ENCODE measurements around the gene LPCAT1. TPM values are rescaled to one million over a fixed set of nuclear protein-coding genes. Genes with fewer than 3 reads are reported as not detected.

LPCAT1 gene
- total and polyA plus RNA-seq, 10 of the 15 experiments (the other 5 are each of a cell fraction or from before 2014, with no cell fraction given) = 2.3 to 109 (median 72.7) TPM

- TF ChIP-seq ZBTB33 (IDR thresholded peaks at IDR 0.05) (no peak), KDM1A (IDR thresholded peaks at IDR 0.05; ENCODE audit: borderline replicate concordance) (no peak), MTA3 (IDR thresholded peaks at IDR 0.05; ENCODE audit: borderline replicate concordance, low read length) (no peak), RAD51 (IDR thresholded peaks at IDR 0.05) (no peak), MXI1 (IDR thresholded peaks at IDR 0.05; ENCODE audit: low read depth, low read length) (no peak; the same call in 1 of the 2 replicates), SIN3A (IDR thresholded peaks at IDR 0.05; ENCODE audit: low read depth, low read length) (peak; percentile 33; the same call in 1 of the 2 replicates), MLLT1 (IDR thresholded peaks at IDR 0.05) (no peak), SPI1 (IDR thresholded peaks at IDR 0.05; ENCODE audit: borderline replicate concordance, insufficient read depth, low read depth, low read length) (peak; percentile 92), CHD4 (IDR thresholded peaks at IDR 0.05) (no peak), KLF5 (IDR thresholded peaks at IDR 0.05; ENCODE audit: partially characterized antibody) (no peak), ELK1 (IDR thresholded peaks at IDR 0.05; ENCODE audit: low read depth, low read length) (no peak), MEF2A (IDR thresholded peaks at IDR 0.05; ENCODE audit: insufficient read depth, low read depth, low read length) (0 out of 2 replicates have a peak, but pooled peaks have one; percentile 31), ZBTB40 (IDR thresholded peaks at IDR 0.05; ENCODE audit: borderline replicate concordance) (no peak), NBN (IDR thresholded peaks at IDR 0.05) (peak; percentile 81; the same call in 1 of the 2 replicates), SIX5 (IDR thresholded peaks at IDR 0.05; ENCODE audit: low read depth, low read length, severe bottlenecking) (peak; percentile 21), SMC3 (IDR thresholded peaks at IDR 0.05; ENCODE audit: borderline replicate concordance, low read length) (0 out of 2 replicates have a peak, but pooled peaks have one; percentile 9)
- TF ChIP-seq, protein P1, sequence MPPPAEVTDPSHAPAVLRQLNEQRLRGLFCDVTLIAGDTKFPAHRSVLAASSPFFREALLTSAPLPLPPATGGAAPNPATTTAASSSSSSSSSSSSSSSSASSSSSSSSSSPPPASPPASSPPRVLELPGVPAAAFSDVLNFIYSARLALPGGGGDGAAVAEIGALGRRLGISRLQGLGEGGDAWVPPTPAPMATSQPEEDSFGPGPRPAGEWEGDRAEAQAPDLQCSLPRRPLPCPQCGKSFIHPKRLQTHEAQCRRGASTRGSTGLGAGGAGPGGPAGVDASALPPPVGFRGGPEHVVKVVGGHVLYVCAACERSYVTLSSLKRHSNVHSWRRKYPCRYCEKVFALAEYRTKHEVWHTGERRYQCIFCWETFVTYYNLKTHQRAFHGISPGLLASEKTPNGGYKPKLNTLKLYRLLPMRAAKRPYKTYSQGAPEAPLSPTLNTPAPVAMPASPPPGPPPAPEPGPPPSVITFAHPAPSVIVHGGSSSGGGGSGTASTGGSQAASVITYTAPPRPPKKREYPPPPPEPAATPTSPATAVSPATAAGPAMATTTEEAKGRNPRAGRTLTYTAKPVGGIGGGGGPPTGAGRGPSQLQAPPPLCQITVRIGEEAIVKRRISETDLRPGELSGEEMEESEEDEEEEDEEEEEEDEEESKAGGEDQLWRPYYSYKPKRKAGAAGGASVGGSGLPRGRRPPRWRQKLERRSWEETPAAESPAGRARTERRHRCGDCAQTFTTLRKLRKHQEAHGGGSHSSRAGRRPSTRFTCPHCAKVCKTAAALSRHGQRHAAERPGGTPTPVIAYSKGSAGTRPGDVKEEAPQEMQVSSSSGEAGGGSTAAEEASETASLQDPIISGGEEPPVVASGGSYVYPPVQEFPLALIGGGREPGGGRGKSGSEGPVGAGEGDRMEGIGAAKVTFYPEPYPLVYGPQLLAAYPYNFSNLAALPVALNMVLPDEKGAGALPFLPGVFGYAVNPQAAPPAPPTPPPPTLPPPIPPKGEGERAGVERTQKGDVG (CRISPR knock-in tag; IDR thresholded peaks at IDR 0.05) = no peak
Observed at GRCh38 chr5:1488882-1489680, 34.7 kb downstream of the LPCAT1 start (continued).
